Brain microvascular endothelial cell (primary cell): ENCODE measurements around the gene URB1.
A peak's percentile ranks its signal among the peaks of the same experiment; 100 is the strongest.

Experiments used
- DNase-seq: peaks from one replicate; pipeline ENCODE4 v3.0.0-alpha.2; 2020
- H3K27ac ChIP-seq: fragments of 250-450 bp; sonication (Bioruptor Pico); 2 replicates; pipeline ENCODE4 v1.5.1; 2020; ENCODE audit warnings: mild to moderate bottlenecking, moderate library complexity
- H3K27me3 ChIP-seq: fragments of 250-450 bp; sonication (Bioruptor Pico); replicated peaks from 2 replicates; pipeline ENCODE4 v1.5.1; 2020; ENCODE audit warnings: mild to moderate bottlenecking
- H3K36me3 ChIP-seq: fragments of 250-450 bp; sonication (Bioruptor Pico); replicated peaks from 2 replicates; pipeline ENCODE4 v1.5.1; 2020; ENCODE audit warnings: mild to moderate bottlenecking
- H3K4me3 ChIP-seq: 2 replicates; pipeline ENCODE4 v1.5.1; 2011; ENCODE audit warnings: low read depth, mild to moderate bottlenecking, control low read depth, low read length, moderate library complexity
- in situ Hi-C: cut with HindIII; loops from 2 replicates; pipeline ENCODE4 v1.10.0; 2017; ENCODE audit warnings: low sequenced_read_pairs, low pct_ligation_motif_present
- TF ChIP-seq, protein P1 (sequence below): IDR thresholded peaks from 2 replicates; pipeline ENCODE4 v1.5.1; 2011; ENCODE audit warnings: low read depth, mild to moderate bottlenecking, moderate library complexity, low read length, control low read depth, inconsistent platforms; ENCODE audit errors: missing control alignments

Gene URB1

DNA sequence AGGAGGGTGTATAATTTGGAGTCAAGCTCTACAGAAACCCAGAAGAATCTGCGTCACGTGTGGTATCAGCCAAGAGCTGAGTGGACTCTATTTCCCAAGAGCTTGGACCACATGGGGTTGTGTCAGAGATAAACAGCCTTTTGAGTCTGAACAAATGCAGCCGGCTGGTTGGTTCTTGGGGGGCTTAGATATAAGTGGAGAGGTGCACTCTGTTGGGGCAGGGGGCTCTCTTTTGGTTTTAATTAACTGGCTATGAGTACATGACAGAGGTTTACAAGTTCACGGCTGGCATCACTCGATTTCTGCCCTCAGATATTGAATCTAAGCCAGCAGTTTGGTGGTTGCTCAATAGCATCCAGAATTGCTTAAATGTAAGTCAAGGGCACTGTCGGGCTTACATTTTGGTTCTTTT, 94.7 kb downstream of the URB1 start:
- H3K36me3 ChIP-seq = no peaks in the 10 kb centered on the region
- in situ Hi-C loops = no loop called here
- DNase-seq = no peak
- H3K4me3 ChIP-seq = no peak overlapping the region
- TF ChIP-seq, protein P1, sequence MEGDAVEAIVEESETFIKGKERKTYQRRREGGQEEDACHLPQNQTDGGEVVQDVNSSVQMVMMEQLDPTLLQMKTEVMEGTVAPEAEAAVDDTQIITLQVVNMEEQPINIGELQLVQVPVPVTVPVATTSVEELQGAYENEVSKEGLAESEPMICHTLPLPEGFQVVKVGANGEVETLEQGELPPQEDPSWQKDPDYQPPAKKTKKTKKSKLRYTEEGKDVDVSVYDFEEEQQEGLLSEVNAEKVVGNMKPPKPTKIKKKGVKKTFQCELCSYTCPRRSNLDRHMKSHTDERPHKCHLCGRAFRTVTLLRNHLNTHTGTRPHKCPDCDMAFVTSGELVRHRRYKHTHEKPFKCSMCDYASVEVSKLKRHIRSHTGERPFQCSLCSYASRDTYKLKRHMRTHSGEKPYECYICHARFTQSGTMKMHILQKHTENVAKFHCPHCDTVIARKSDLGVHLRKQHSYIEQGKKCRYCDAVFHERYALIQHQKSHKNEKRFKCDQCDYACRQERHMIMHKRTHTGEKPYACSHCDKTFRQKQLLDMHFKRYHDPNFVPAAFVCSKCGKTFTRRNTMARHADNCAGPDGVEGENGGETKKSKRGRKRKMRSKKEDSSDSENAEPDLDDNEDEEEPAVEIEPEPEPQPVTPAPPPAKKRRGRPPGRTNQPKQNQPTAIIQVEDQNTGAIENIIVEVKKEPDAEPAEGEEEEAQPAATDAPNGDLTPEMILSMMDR = no peak
- no peak overlapping the region for H3K27ac ChIP-seq
- H3K27me3 ChIP-seq = no peaks in the 10 kb centered on the region

DNA sequence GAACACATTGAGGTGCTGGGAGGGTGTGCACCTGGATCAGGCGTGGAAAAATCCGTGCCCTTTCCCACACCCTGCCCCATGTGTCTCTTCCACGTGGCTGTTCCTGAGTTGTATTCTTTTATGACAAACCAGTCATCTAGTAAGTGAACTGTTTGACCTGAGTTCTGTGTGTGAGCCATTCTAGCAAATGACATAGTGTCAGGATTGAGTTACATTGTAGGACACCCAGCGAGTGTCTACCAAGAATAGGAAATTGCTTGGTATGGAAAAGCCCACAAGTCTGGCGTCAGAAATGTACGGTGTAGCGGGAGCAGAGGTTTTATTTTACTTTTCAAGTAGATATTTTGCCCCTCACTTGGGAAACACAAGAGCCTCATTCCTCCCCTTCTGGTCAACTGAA, 95.4 kb downstream of the URB1 start:
- in situ Hi-C loops = no loop called here
- no peaks in the 10 kb centered on the region for H3K27me3 ChIP-seq
- H3K36me3 ChIP-seq = no peaks in the 10 kb centered on the region
- no peak for DNase-seq
- no peak overlapping the region for H3K4me3 ChIP-seq
- H3K27ac ChIP-seq = no peak overlapping the region
- TF ChIP-seq, protein P1 = no peak

DNA sequence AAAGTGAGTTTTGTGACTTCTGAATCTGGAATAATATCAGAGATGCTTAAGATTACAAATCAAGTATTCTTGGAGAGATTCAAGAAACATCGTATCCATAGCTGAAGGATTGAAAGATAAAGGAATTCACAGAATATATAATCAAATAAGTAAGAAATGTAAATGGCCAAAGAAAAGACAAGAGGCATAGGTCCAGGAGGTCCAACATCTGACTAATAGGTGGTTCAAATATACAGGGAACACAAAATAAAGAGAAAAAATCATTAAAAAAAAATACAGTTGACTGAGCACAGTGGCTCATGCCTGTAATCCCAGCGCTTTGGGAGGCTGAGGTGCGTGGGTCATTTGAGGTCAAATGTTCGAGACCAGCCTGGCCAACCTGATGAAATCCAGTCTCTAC, 107.3 kb downstream of the URB1 start:
- no peak for DNase-seq
- H3K36me3 ChIP-seq = no peaks in the 10 kb centered on the region
- TF ChIP-seq, protein P1 = no peak
- in situ Hi-C loops = no loop called here
- no peak overlapping the region for H3K4me3 ChIP-seq
- H3K27me3 ChIP-seq = no peaks in the 10 kb centered on the region
- no peak overlapping the region for H3K27ac ChIP-seq

DNA sequence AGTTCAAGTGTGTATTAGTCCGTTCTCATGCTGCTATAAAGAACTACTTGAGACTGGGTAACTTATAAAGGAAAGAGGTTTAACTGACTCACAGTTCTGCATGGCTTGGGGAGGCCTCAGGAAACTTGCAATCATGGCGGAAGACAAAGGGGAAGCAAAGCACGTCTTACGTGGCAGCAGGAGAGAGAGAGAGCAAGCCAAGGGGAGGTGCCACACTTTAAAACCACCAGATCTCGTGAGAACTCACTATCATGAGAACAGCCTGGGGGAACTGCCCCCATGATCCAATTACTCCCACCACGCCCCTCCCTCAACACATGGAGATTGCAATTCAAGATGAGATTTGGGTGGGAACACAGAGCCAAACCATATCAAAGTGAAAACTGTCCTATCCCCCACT, 109.8 kb downstream of the URB1 start:
- in situ Hi-C loops = no loop called here
- H3K36me3 ChIP-seq = no peaks in the 10 kb centered on the region
- DNase-seq = no peak
- no peak overlapping the region for H3K4me3 ChIP-seq
- H3K27me3 ChIP-seq = no peaks in the 10 kb centered on the region
- no peak overlapping the region for H3K27ac ChIP-seq
- TF ChIP-seq, protein P1 = no peak

DNA sequence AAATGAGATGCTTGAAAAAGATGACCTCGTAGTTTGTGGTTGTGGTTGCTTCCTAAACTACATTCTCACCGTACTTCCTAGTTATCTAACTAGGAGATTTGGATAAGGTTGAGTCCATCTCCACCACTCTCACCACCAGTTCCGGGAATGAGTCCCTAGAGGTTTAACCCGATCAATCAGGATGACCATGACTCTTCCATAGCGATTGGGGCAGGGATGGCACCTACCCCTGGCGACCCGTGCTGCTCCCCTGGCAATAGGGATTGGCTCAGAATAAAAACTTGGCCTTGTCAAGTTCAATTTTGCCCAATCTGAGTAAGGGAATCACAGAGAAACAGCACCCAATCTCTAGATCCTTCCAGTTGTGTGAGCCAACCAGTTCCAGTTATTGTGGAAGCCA, 111.3 kb downstream of the URB1 start:
- TF ChIP-seq, protein P1 = no peak
- no peaks in the 10 kb centered on the region for H3K36me3 ChIP-seq
- in situ Hi-C loops = no loop called here
- no peak overlapping the region for H3K4me3 ChIP-seq
- H3K27me3 ChIP-seq = no peaks in the 10 kb centered on the region
- no peak overlapping the region for H3K27ac ChIP-seq
- no peak for DNase-seq

DNA sequence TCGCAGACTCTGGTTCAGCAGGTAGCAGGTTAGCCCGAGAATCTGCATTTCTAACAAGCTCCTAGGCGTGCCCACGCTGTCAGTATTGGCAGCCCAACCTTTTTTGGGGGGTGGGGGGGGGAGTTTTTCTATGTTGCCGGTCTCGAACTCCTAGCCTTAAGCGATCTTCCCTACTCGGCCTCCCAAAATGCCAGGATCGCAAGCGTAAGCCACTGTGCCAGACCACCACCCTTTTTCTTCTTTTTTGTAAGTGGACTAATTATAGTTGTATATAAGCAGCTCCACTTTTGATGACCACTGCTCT, 113.5 kb downstream of the URB1 start:
- no peaks in the 10 kb centered on the region for H3K27me3 ChIP-seq
- TF ChIP-seq, protein P1 = no peak
- H3K36me3 ChIP-seq = no peaks in the 10 kb centered on the region
- H3K27ac ChIP-seq = peak overlapping the region; percentile 44
- in situ Hi-C loops = no loop called here
- H3K4me3 ChIP-seq = peak overlapping the region; percentile 73
- DNase-seq = no peak
